ENCODE measurements around the gene PPP2R5D. TPM values are rescaled to one million over a fixed set of nuclear protein-coding genes. Genes with fewer than 3 reads are reported as not detected.
A peak's percentile ranks its signal among the peaks of the same experiment; 100 is the strongest.

Gene PPP2R5D
- polyA plus RNA-seq, 3 donors: 10.3 to 24.9 (median 14.9) TPM

DNA sequence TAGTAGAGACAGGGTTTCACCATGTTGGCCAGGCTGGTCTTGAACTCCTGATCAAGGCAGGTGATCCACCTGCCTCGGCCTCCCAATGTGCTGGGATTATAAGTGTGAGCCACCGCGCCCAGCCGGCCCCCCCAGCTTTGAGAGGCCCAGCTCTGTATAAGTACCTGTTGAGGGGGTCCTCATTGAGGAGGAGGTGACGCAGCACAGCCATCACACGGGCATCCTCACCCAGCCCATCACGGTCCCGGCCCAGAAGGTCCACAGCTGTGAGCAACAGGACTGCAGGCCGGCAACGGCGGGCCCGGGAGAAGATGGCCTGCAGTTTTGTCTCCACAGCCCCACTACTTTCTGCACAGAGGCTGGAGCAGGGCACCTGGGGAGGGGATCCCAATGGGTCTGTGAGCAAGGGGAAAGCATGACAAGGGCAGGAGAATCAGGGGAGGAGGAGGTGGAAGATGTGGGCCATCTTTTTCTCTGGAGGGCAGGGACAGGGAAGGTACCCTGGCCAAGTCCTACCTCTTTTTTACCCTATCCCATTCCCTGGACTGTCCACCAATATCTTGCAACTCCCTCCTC lies 16.2 kb upstream of the PPP2R5D start:
- H4K20me1 ChIP-seq (ENCODE audit: insufficient read depth, low read length): peaks cover 8% of the 10 kb centered on the region
- no peak overlapping the region for H3K9ac ChIP-seq (ENCODE audit: insufficient read depth, low read length, poor library complexity, severe bottlenecking)
- Mint-ChIP-seq H3K9me3 (peaks cover 0 to 1% (median 0%) of the 10 kb centered on the region in 7 donors), H3K36me3 (peaks cover 45 to 77% of the 10 kb centered on the region in 2 donors), H3K4me3 (peak overlapping the region in 1 of 2 donors; percentile 41), H3K4me1 (peaks cover 11% of the 10 kb centered on the region), H3K27ac (no peak overlapping the region), H3K27me3 (ENCODE audit: low read depth in 3 of 3) (peaks cover 0 to 2% (median 0%) of the 10 kb centered on the region in 3 donors)
- no peaks in the 10 kb centered on the region for H3K79me2 ChIP-seq (ENCODE audit: insufficient read depth, low read length)
- 97% methylated on average over 6 of the region's 12 CpGs for WGBS (ENCODE audit: insufficient coverage)
- peaks cover 53% of the 10 kb centered on the region in 2 donors for H3K36me3 ChIP-seq (replicated peaks in 1 of 2; ENCODE audit: control insufficient read depth in 1 of 2, insufficient read depth in 2 of 2, low read length in 2 of 2)
- no peak overlapping the region for H3K27ac ChIP-seq (ENCODE audit: low read depth in 1 of 2, low read length in 2 of 2)
- H3K27me3 ChIP-seq (ENCODE audit: control insufficient read depth in 2 of 2, insufficient read depth in 2 of 2, low read length in 2 of 2): no peaks in the 10 kb centered on the region
- no peak for TF ChIP-seq CTCF (IDR thresholded peaks at IDR 0.05)
- H2AFZ ChIP-seq (ENCODE audit: insufficient read depth, low read depth, low read length, poor library complexity, severe bottlenecking): no peak overlapping the region
- intact Hi-C loops (cut with micrococcal nuclease): no loop called here
- no peak overlapping the region for H3K4me2 ChIP-seq (replicated peaks; ENCODE audit: extremely low read depth, low read length, poor library complexity, severe bottlenecking)
- DNase-seq: no peak
- peaks cover 7 to 10% of the 10 kb centered on the region in 2 donors for H3K4me1 ChIP-seq (ENCODE audit: control insufficient read depth in 1 of 2, insufficient read depth in 2 of 2, low read length in 2 of 2)
- H3K9me3 ChIP-seq (replicated peaks in 1 of 2; ENCODE audit: control insufficient read depth in 1 of 2, insufficient read depth in 1 of 2, low read length in 2 of 2): no peaks in the 10 kb centered on the region
- no peak overlapping the region for H3K4me3 ChIP-seq (replicated peaks in 1 of 3; ENCODE audit: low read depth in 2 of 3, low read length in 3 of 3)

DNA sequence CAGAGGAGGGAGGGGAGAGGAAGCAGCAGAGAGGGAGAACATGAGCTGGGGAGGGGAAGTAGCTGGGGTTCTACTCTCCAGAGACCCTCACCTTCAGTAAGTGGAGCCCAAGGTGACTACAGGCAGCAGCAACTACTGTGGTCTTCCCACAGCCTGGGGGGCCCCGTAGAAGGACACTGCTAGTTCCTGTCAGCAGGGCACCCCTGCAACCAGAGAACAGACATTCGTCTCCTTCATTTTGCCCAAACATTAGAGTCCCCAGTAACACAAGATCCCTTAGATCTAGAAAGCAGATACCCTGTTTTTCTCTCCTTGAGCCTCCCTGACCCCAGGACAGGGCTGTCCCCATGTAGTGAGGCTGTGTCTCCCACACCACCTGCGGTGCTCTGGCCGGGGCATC lies 15.6 kb upstream of the PPP2R5D start:
- DNase-seq: no peak
- Histone ChIP-seq H4K20me1 (ENCODE audit: insufficient read depth, low read length) (peaks cover 8% of the 10 kb centered on the region), H3K4me2 (replicated peaks; ENCODE audit: extremely low read depth, low read length, poor library complexity, severe bottlenecking) (no peak overlapping the region), H3K36me3 (replicated peaks in 1 of 2; ENCODE audit: control insufficient read depth in 1 of 2, insufficient read depth in 2 of 2, low read length in 2 of 2) (peaks cover 49 to 58% of the 10 kb centered on the region in 2 donors), H3K79me2 (ENCODE audit: insufficient read depth, low read length) (no peaks in the 10 kb centered on the region), H3K9me3 (replicated peaks in 1 of 2; ENCODE audit: control insufficient read depth in 1 of 2, insufficient read depth in 1 of 2, low read length in 2 of 2) (no peaks in the 10 kb centered on the region), H3K9ac (ENCODE audit: insufficient read depth, low read length, poor library complexity, severe bottlenecking) (no peak overlapping the region), H3K27ac (ENCODE audit: low read depth in 1 of 2, low read length in 2 of 2) (no peak overlapping the region), H3K4me1 (ENCODE audit: control insufficient read depth in 1 of 2, insufficient read depth in 2 of 2, low read length in 2 of 2) (peaks cover 7 to 10% of the 10 kb centered on the region in 2 donors), H2AFZ (ENCODE audit: insufficient read depth, low read depth, low read length, poor library complexity, severe bottlenecking) (no peak overlapping the region), H3K4me3 (replicated peaks in 1 of 3; ENCODE audit: low read depth in 2 of 3, low read length in 3 of 3) (no peak overlapping the region), H3K27me3 (ENCODE audit: control insufficient read depth in 2 of 2, insufficient read depth in 2 of 2, low read length in 2 of 2) (no peaks in the 10 kb centered on the region)
- intact Hi-C loops (cut with micrococcal nuclease): no loop called here
- Mint-ChIP-seq H3K27ac (peak overlapping the region in 1 of 7 donors; percentile 36), H3K4me1 (peaks cover 11% of the 10 kb centered on the region), H3K27me3 (ENCODE audit: low read depth in 3 of 3) (peaks cover 0 to 2% (median 0%) of the 10 kb centered on the region in 3 donors), H3K9me3 (peaks cover 0 to 1% (median 0%) of the 10 kb centered on the region in 7 donors), H3K4me3 (no peak overlapping the region), H3K36me3 (peaks cover 42 to 73% of the 10 kb centered on the region in 2 donors)
- WGBS (ENCODE audit: insufficient coverage): 100% methylated on average over 1 of the region's 4 CpGs
- TF ChIP-seq CTCF (IDR thresholded peaks at IDR 0.05): no peak

Measured in CD14-positive monocyte (primary cell).